Measurements from ENCODE around the gene TTLL10.
"Not testable (repeated sequence)": the region's sequence is repeated elsewhere in the genome, so short reads cannot be mapped to it uniquely, and the experiment has no call there.

Gene TTLL10

DNA sequence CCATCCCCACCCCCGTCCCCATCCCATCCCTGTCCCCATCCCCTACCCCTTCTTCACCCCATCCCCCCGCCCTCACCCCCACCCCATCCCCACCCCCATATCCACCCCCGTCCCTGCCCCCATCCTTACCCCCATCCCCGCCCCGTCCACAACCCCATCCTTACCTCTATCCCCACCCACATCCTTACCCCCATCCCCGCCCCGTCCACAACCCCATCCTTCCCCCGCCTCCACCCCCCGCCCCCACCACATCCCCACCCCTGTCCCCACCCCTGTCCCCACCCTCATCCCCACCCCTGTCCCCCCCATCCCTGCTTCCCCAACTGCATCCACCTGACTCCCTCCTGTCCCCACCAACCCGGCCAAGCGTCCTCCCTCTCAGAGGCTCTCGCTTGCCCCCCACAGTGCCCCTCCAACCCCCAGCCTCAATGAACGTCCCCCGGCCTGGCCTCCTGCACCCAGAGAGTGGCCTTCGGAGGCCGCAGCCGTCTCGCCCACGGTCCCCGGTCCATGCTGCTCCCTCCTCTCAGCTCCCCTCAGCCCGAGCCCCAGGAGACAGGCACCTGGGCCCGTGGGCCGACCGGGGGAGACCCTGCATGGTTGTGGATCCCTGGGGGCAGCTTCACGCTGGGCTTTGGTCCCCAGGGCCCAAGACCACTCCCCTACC is 32.3 kb upstream of the TTLL10 start:
- DNase-seq: no peak

DNA sequence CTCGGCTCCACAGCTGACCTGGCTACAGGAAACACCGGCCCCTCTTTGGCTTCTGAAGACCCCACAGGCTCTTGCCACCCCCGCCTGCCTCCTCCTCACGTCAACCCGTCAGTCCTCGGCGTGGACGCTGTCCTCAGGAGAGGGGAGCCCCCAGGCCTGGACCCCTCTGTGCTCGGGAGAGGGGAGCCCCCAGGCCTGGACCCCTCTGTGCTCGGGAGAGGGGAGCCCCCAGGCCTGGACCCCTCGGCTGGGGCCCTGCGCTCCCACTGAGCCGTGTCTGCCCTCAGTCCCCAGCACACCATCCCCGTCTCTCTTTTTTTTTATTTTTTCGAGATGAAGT is 31.8 kb upstream of the TTLL10 start:
- DNase-seq: no peak

GRCh38 chr1:1142352-1142751 is 31.3 kb upstream of the TTLL10 start:
- not testable (repeated sequence) for DNase-seq

DNA sequence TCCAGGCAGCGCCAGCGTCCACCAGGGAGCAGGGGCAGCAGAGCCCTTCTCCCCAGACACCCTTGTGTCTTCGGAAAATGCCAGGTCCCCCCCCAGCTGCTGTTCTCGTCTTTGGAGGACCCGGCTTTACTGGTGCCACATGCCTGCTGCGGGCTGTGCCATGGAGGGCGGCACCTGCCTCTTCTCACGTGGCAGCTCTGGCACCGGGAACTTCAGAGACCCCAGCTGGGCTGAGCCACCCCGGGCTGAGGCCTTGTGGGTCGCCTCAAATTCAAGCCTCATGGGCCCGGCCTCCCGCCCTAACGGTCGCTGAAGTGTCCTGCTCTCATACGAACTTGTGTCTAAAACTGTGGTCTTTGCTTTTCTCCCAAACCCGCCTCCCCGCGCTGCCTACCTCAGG is 30.8 kb upstream of the TTLL10 start:
- no peak for DNase-seq

- DNase-seq: no peak
Measured at GRCh38 chr1:1143636-1144035, 30.0 kb upstream of the TTLL10 start.

- DNase-seq: no peak
Measured at GRCh38 chr1:1144122-1144842, 29.4 kb upstream of the TTLL10 start.

GRCh38 chr1:1144843-1145546 is 28.7 kb upstream of the TTLL10 start:
- DNase-seq: no peak

DNA sequence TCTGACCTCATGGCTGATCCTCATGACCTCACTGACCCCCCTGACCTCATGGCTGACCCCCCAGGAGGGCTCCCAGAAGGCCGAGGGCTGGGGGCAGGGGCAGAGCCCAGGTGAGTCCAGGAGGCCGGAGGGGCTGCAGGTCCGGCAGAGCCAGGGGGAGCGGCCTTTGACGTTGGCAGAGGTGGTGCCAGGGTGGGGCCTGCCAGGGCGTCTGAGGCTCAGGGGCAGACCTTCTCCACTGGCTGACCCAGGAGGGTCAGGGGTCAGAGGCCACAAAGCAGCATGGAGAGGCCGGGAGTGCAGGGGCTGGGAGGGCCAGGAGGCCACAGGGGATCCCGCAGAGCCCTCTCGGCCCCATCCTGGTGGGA is 28.1 kb upstream of the TTLL10 start:
- DNase-seq: no peak

DNA sequence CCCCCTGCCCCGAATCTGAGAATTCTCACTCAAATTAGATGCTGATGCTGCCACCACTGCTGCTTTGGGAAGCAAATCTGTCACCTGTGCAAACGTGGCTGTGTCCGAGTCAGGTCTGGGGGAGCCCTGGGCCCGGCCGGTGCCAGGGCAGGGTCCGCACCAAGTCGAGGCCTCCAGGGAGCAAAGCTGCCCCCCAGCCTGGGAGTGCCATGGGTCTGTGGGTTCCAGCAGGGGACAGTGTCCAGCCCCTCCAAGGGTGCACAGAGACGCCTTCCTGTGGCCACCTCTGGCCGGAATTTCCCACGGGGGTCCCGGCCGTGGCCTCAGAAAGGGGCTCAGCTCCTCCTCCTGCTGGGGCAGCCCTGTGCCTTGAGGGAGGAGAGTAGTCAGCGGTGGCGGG is 27.7 kb upstream of the TTLL10 start:
- no peak for DNase-seq

GRCh38 chr1:1146596-1146995 is 27.1 kb upstream of the TTLL10 start:
- DNase-seq: no peak

GRCh38 chr1:1148061-1148460 is 25.6 kb upstream of the TTLL10 start:
- DNase-seq: no peak

- DNase-seq: no peak
Measured at GRCh38 chr1:1148569-1148968, 25.1 kb upstream of the TTLL10 start.

GRCh38 chr1:1149416-1149815 is 24.3 kb upstream of the TTLL10 start:
- no peak for DNase-seq

DNA sequence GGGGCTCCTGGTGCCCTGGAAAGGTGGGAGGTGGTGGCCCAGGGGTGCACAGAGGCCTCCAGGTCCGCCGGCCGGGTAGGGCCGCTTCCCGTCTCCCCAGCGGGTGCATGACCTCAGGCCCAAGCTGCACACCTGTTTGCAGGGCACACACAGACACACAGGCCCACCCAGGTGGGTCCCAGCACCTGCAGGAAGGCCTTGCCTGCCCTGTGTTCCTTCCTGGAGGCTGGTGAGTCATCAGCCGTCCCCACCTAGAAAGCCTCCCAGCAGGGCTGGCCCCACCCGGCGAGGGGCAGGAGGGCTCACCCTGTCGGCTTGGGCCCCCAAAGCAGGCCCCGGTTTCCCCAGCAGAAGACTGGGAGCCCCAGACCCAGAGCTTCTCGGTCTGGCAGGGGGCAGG is 23.6 kb upstream of the TTLL10 start:
- DNase-seq: no peak

DNA sequence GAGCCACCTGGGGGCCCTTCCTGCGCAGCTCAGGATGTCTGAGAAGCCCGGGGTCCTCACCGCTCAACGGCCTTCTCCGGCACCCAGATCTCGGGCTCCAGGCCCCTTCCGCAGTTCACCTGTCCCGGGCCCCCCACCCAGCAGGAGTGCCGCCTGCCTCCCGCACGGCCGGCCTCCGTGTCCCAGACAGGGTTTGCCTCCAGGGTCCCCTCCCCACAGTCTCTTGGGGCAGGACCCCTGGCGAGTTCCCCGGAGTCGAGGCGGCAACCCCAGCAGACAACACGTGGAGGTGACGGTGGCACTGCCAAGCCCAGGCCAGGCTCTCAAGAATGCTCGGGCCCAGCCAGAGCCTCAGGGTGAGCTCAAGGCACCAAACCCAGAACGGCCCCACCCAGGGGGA is 22.4 kb upstream of the TTLL10 start:
- DNase-seq: no peak

DNA sequence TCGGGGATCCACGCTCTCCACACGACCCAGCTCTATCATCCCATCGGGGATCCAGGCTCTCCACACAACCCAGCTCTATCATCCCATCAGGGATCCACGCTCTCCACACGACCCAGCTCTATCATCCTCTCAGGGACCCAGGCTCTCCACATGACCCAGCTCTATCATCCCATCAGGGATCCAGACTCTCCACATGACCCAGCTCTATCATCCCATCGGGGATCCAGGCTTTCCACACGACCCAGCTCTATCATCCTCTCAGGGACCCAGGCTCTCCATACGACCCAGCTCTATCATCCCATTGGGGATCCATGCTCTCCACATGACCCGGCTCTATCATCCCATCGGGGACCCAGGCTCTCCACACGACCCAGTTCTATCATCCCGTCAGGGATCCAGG is 21.2 kb upstream of the TTLL10 start:
- not testable (repeated sequence) for DNase-seq

GRCh38 chr1:1153215-1153614 is 20.5 kb upstream of the TTLL10 start:
- DNase-seq: not testable (repeated sequence)

GRCh38 chr1:1153874-1154273 is 19.8 kb upstream of the TTLL10 start:
- DNase-seq: no peak

DNA sequence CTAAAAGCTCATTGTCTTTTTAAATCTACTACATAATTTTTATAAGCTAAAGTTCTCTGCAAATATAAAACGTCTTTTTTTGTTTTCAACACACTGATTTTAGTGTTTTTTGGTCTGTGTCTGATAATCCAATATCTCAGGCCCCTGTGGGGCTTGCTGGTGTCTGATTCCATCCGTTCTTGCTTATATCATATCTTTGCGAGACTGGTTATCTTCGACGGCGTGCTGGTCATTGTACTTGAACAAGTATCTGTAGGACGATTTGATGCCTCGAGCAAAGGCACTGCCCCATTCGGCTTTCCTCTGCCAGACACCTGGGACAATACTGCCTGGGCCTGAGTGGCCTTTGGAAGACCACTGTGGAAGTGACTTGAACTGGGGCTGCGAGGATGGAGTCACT is 18.4 kb upstream of the TTLL10 start:
- no peak for DNase-seq

DNA sequence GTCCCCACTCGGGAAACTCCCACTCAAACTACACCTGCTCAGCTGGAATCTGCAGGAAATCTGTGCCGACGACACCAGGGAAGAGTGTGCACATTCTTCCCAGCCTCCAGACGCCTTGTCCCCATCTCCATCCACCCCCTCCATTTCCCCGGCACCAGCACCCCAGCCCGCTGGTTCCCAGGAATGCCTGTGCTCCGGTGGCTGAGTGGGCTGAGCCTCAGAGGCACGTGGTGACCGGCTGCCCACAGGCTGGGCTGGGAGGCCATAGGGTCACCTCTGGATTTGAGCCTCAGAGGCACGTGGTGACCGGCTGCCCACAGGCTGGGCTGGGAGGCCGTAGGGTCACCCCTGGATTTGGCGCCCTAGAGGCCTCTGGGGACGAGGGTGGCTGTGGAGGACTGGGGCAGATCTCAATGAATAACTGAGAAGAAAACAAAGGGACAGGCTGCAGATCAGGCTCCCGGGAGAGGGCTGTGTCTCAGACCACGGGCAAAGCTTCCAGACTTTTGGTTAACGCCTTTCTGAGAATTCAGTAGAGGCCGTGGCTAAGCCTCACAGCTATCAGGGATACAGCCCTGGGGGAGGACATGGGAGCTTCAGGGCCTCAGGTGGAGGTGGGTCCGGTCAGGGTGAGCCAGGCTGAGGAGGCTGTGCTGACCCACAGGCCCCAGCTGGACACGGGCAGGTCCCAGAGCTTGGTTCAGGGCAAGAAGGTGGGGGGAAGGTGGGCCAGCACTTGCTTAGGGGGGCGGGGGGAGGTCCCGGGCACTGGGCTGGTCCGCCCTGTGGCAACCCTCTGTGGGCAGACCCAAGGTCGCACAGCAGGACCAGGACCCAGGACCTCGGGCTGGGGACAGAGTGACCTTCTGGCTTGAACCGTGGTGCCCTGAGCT is 17.3 kb upstream of the TTLL10 start:
- no peak for DNase-seq

- no peak for DNase-seq
Measured at GRCh38 chr1:1157033-1157365, 16.7 kb upstream of the TTLL10 start.

DNA sequence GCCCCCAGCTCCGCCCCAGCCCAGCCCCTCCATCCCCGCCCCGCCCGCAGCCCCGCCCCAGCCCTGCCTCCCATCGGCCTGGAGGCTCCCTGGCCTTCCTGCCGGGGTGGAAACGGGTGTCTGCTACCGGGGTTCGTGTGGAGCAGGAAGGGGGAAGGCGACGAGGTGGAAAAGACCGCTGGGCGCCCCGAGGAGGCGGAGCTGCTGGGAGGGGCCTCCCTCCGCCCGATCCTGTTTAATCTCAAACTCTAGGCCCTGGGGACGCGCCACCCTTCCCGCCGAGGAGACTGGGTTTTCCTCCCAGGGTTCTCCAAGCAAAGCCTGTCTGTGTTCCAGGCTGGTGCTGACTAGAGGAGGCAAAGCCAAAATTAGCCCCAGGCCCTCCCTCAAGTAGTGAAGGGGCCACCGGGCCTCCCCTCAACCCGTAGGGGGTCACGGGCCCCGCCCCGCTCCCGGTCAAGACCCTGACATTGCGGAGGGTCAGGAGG is 16.2 kb upstream of the TTLL10 start:
- DNase-seq: no peak
